ENCODE results near the gene IMP4.
"Not testable (repeated sequence)": the region's sequence is repeated elsewhere in the genome, so short reads cannot be mapped to it uniquely, and the experiment has no call there.

IMP4 gene

GRCh38 chr2:130342533-130343275 is at the start of gene IMP4:
IMP4 (plus strand) TSS chr2:130342897; CDS start chr2:130342933, 36 bp downstream.
- DNase-seq = peak; percentile 99

GRCh38 chr2:130300258-130300969 is 42.3 kb upstream of the IMP4 start:
- DNase-seq = no peak

- no peak for DNase-seq
Measured at GRCh38 chr2:130300970-130301348, 41.7 kb upstream of the IMP4 start.

GRCh38 chr2:130302164-130302886 is 40.4 kb upstream of the IMP4 start:
- DNase-seq = no peak

GRCh38 chr2:130303169-130303568 is 39.5 kb upstream of the IMP4 start:
- DNase-seq = no peak

- no peak for DNase-seq
Measured at GRCh38 chr2:130304726-130305125, 38.0 kb upstream of the IMP4 start.

GRCh38 chr2:130307850-130308249 is 34.8 kb upstream of the IMP4 start:
- DNase-seq = no peak

- no peak for DNase-seq
Measured at GRCh38 chr2:130310881-130311280, 31.8 kb upstream of the IMP4 start.

GRCh38 chr2:130313812-130314334 is 28.8 kb upstream of the IMP4 start:
- DNase-seq = no peak

- DNase-seq = no peak
Measured at GRCh38 chr2:130314377-130314776, 28.3 kb upstream of the IMP4 start.

- DNase-seq = no peak
Measured at GRCh38 chr2:130316596-130316995, 26.1 kb upstream of the IMP4 start.

- no peak for DNase-seq
Measured at GRCh38 chr2:130318906-130319305, 23.8 kb upstream of the IMP4 start.

- no peak for DNase-seq
Measured at GRCh38 chr2:130319536-130319935, 23.2 kb upstream of the IMP4 start.

GRCh38 chr2:130327703-130328527 is 14.8 kb upstream of the IMP4 start:
- peak; percentile 44 for DNase-seq

- DNase-seq = no peak
Measured at GRCh38 chr2:130328710-130329109, 14.0 kb upstream of the IMP4 start.

- DNase-seq = peak; percentile 61
Measured at GRCh38 chr2:130332271-130333073, 10.2 kb upstream of the IMP4 start.

GRCh38 chr2:130333253-130333652 is 9.4 kb upstream of the IMP4 start:
- not testable (repeated sequence) for DNase-seq

- DNase-seq = no peak
Measured at GRCh38 chr2:130334026-130334425, 8.7 kb upstream of the IMP4 start.

GRCh38 chr2:130335226-130335625 is 7.5 kb upstream of the IMP4 start:
- no peak for DNase-seq

GRCh38 chr2:130336150-130336876 is 6.4 kb upstream of the IMP4 start:
- no peak for DNase-seq

All from NCI-H226 (cell line).